Daoy (cell line): ENCODE measurements around the gene CYTH4. TPM values are rescaled to one million over a fixed set of nuclear protein-coding genes. Genes with fewer than 3 reads are reported as not detected.
"Not testable (repeated sequence)": the region's sequence is repeated elsewhere in the genome, so short reads cannot be mapped to it uniquely, and the experiment has no call there.

Experiments
- DNase-seq: peaks from one replicate; pipeline ENCODE4 v3.0.0-alpha.2; 2015; ENCODE audit warnings: low read depth
- total RNA-seq: library from RNA; depleted of rRNA; stranded (reverse); fragments of >200 nt; shearing (Covaris generic); gene quantifications from 2 replicates; pipeline ENCODE4 v1.2.3, GENCODE V29; 2014

The CYTH4 gene
- total RNA-seq, 1 experiment from 2014 or later: 1.7 TPM

GRCh38 chr22:37248251-37248650 lies 34.1 kb upstream of the CYTH4 start:
- DNase-seq: no peak

GRCh38 chr22:37249986-37250385 lies 32.3 kb upstream of the CYTH4 start:
- no peak for DNase-seq

- not testable (repeated sequence) for DNase-seq
Measured at GRCh38 chr22:37251836-37252235, 30.5 kb upstream of the CYTH4 start.

GRCh38 chr22:37253126-37253660 lies 29.1 kb upstream of the CYTH4 start:
- no peak for DNase-seq

- DNase-seq: peak; percentile 68
Measured at GRCh38 chr22:37254209-37254866, 28.0 kb upstream of the CYTH4 start.

- peak; percentile 51 for DNase-seq
Measured at GRCh38 chr22:37254867-37255233, 27.5 kb upstream of the CYTH4 start.

- no peak for DNase-seq
Measured at GRCh38 chr22:37255558-37256006, 26.7 kb upstream of the CYTH4 start.

GRCh38 chr22:37256075-37256726 lies 26.1 kb upstream of the CYTH4 start:
- DNase-seq: no peak

GRCh38 chr22:37258005-37258752 lies 24.1 kb upstream of the CYTH4 start:
- no peak for DNase-seq

GRCh38 chr22:37258753-37259401 lies 23.4 kb upstream of the CYTH4 start:
- DNase-seq: no peak

- peak; percentile 41 for DNase-seq
Measured at GRCh38 chr22:37259540-37260029, 22.7 kb upstream of the CYTH4 start.

- DNase-seq: no peak
Measured at GRCh38 chr22:37260155-37260795, 22.0 kb upstream of the CYTH4 start.

- peak; percentile 61 for DNase-seq
Measured at GRCh38 chr22:37260901-37261336, 21.4 kb upstream of the CYTH4 start.

GRCh38 chr22:37262346-37262745 lies 20.0 kb upstream of the CYTH4 start:
- DNase-seq: no peak

GRCh38 chr22:37263966-37264887 lies 18.1 kb upstream of the CYTH4 start:
- no peak for DNase-seq

- DNase-seq: no peak
Measured at GRCh38 chr22:37266581-37267134, 15.7 kb upstream of the CYTH4 start.

- peak; percentile 57 for DNase-seq
Measured at GRCh38 chr22:37267135-37267587, 15.1 kb upstream of the CYTH4 start.

- DNase-seq: no peak
Measured at GRCh38 chr22:37267661-37268413, 14.5 kb upstream of the CYTH4 start.
